Measurements from ENCODE around the gene TMEM145.
"Not testable (repeated sequence)": the region's sequence is repeated elsewhere in the genome, so short reads cannot be mapped to it uniquely, and the experiment has no call there.

The TMEM145 gene

GRCh38 chr19:42326969-42327368 is 13.9 kb downstream of the TMEM145 start:
- no peak for TF ChIP-seq CTCF (IDR thresholded peaks at IDR 0.05; ENCODE audit: low read depth, low read length)
- DNase-seq (ENCODE audit: extremely low read depth, low read depth) = no peak

GRCh38 chr19:42327381-42327780 is 14.3 kb downstream of the TMEM145 start:
- DNase-seq (ENCODE audit: extremely low read depth, low read depth) = no peak
- no peak for TF ChIP-seq CTCF (IDR thresholded peaks at IDR 0.05; ENCODE audit: low read depth, low read length)

- DNase-seq (ENCODE audit: extremely low read depth, low read depth) = no peak
- no peak for TF ChIP-seq CTCF (IDR thresholded peaks at IDR 0.05; ENCODE audit: low read depth, low read length)
Observed at GRCh38 chr19:42328106-42328505, 15.0 kb downstream of the TMEM145 start.

GRCh38 chr19:42328854-42329253 is 15.7 kb downstream of the TMEM145 start:
- no peak for TF ChIP-seq CTCF (IDR thresholded peaks at IDR 0.05; ENCODE audit: low read depth, low read length)
- no peak for DNase-seq (ENCODE audit: extremely low read depth, low read depth)

GRCh38 chr19:42330241-42330711 is 17.2 kb downstream of the TMEM145 start:
- peak; percentile 27 for DNase-seq (ENCODE audit: extremely low read depth, low read depth)
- TF ChIP-seq CTCF (IDR thresholded peaks at IDR 0.05; ENCODE audit: low read depth, low read length) = no peak

- not testable (repeated sequence) for DNase-seq (ENCODE audit: extremely low read depth, low read depth)
Observed at GRCh38 chr19:42331333-42331732, 18.2 kb downstream of the TMEM145 start.

GRCh38 chr19:42332059-42332458 is 18.9 kb downstream of the TMEM145 start:
- no peak for DNase-seq (ENCODE audit: extremely low read depth, low read depth)
- TF ChIP-seq CTCF (IDR thresholded peaks at IDR 0.05; ENCODE audit: low read depth, low read length) = no peak

- no peak for TF ChIP-seq CTCF (IDR thresholded peaks at IDR 0.05; ENCODE audit: low read depth, low read length)
- DNase-seq (ENCODE audit: extremely low read depth, low read depth) = no peak
Observed at GRCh38 chr19:42333018-42333417, 19.9 kb downstream of the TMEM145 start.

Data from AG09319 (cell line).